ENCODE results near the gene TMCC3. TPM values are rescaled to one million over a fixed set of nuclear protein-coding genes. Genes with fewer than 3 reads are reported as not detected.

Gene TMCC3
- total and polyA plus RNA-seq, 11 donors = 0.69 to 8.2 (median 2.9) TPM

GRCh38 chr12:94563286-94563685 is 87.1 kb downstream of the TMCC3 start:
- no peak overlapping the region for H3K4me3 ChIP-seq
- intact Hi-C loops (cut with DNase I) = no loop called here
- DNase-seq (peak in 2 of 5 donors; percentile 37 to 52), ATAC-seq (peak in 3 of 4 donors; percentile 53 to 72 (median 60))
- no peaks in the 10 kb centered on the region for H3K9me3 ChIP-seq
- no peaks in the 10 kb centered on the region for H3K36me3 ChIP-seq
- H3K4me1 ChIP-seq = peaks cover 0 to 5% (median 0%) of the 10 kb centered on the region in 12 donors
- TF ChIP-seq CTCF (IDR thresholded peaks at IDR 0.05) (no peak), POLR2A (IDR thresholded peaks at IDR 0.05) (no peak)
- H3K27me3 ChIP-seq = no peaks in the 10 kb centered on the region
- H3K27ac ChIP-seq = no peak overlapping the region
- 73 to 78% (median 77%) methylated on average over 5 of the region's 5 CpGs for WGBS, 4 donors

GRCh38 chr12:94561943-94562411 is 88.4 kb downstream of the TMCC3 start:
- Histone ChIP-seq H3K9me3 (peaks cover 0 to 10% (median 0%) of the 10 kb centered on the region in 12 donors), H3K36me3 (no peaks in the 10 kb centered on the region), H3K27me3 (no peaks in the 10 kb centered on the region), H3K4me3 (no peak overlapping the region), H3K27ac (no peak overlapping the region), H3K4me1 (peaks cover 0 to 5% (median 0%) of the 10 kb centered on the region in 12 donors)
- DNase-seq = peak in 3 of 5 donors; percentile 21 to 54 (median 54)
- 57 to 72% (median 65%) methylated on average over 9 to 11 of the region's 11 CpGs for WGBS, 4 donors
- intact Hi-C loops (cut with DNase I) = no loop called here
- ATAC-seq = peak; percentile 75 to 88 (median 80)
- TF ChIP-seq POLR2A (IDR thresholded peaks at IDR 0.05) = no peak
- no peak for TF ChIP-seq CTCF (IDR thresholded peaks at IDR 0.05)

GRCh38 chr12:94560431-94561221 is 89.7 kb downstream of the TMCC3 start:
- WGBS, 4 donors = 60 to 77% (median 75%) methylated on average over 15 to 17 of the region's 17 CpGs
- H3K4me1 ChIP-seq = peaks cover 0 to 5% (median 0%) of the 10 kb centered on the region in 12 donors
- ATAC-seq (no peak), DNase-seq (no peak)
- no peaks in the 10 kb centered on the region for H3K27me3 ChIP-seq
- TF ChIP-seq POLR2A (IDR thresholded peaks at IDR 0.05) (no peak), CTCF (IDR thresholded peaks at IDR 0.05) (no peak)
- peaks cover 0 to 11% (median 0%) of the 10 kb centered on the region in 12 donors for H3K9me3 ChIP-seq
- no peak overlapping the region for H3K4me3 ChIP-seq
- H3K36me3 ChIP-seq = no peaks in the 10 kb centered on the region
- H3K27ac ChIP-seq = no peak overlapping the region
- intact Hi-C loops (cut with DNase I) = no loop called here

- no peaks in the 10 kb centered on the region for H3K36me3 ChIP-seq
- H3K9me3 ChIP-seq = peaks cover 0 to 11% (median 0%) of the 10 kb centered on the region in 12 donors
- peaks cover 0 to 5% (median 0%) of the 10 kb centered on the region in 12 donors for H3K4me1 ChIP-seq
- ATAC-seq (no peak), DNase-seq (no peak)
- no peaks in the 10 kb centered on the region for H3K27me3 ChIP-seq
- no peak overlapping the region for H3K4me3 ChIP-seq
- intact Hi-C loops (cut with DNase I) = loop anchor here in 2 of 10 donors (10.0 kb wide), 2 partner anchors 96 to 426 kb away; partner anchors contain the start of gene TMCC3 (in 1 of the 2)
- H3K27ac ChIP-seq = no peak overlapping the region
- TF ChIP-seq CTCF (IDR thresholded peaks at IDR 0.05) (no peak), POLR2A (IDR thresholded peaks at IDR 0.05) (no peak)
- 79 to 90% (median 89%) methylated on average over 2 of the region's 2 CpGs for WGBS, 4 donors
Measured at GRCh38 chr12:94558612-94559011, 91.7 kb downstream of the TMCC3 start.
